GM19372 (cell line): ENCODE data around the gene GMFB.

Source experiments
- ATAC-seq: cut with Tn5 transposase; IDR thresholded peaks from one replicate; pipeline ENCODE4 v1.9.1; 2021; ENCODE audit warnings: mild to moderate bottlenecking, low read depth, moderate library complexity; ENCODE audit not compliant: unreplicated experiment

GMFB gene

GRCh38 chr14:54435500-54435981 lies 53.2 kb downstream of the GMFB start:
- no peak for ATAC-seq

- ATAC-seq, result no peak
These were observed 60.3 kb downstream of the GMFB start for GRCh38 chr14:54428527-54428926.

- no peak for ATAC-seq
These were observed 60.9 kb downstream of the GMFB start for GRCh38 chr14:54427871-54428270.

DNA sequence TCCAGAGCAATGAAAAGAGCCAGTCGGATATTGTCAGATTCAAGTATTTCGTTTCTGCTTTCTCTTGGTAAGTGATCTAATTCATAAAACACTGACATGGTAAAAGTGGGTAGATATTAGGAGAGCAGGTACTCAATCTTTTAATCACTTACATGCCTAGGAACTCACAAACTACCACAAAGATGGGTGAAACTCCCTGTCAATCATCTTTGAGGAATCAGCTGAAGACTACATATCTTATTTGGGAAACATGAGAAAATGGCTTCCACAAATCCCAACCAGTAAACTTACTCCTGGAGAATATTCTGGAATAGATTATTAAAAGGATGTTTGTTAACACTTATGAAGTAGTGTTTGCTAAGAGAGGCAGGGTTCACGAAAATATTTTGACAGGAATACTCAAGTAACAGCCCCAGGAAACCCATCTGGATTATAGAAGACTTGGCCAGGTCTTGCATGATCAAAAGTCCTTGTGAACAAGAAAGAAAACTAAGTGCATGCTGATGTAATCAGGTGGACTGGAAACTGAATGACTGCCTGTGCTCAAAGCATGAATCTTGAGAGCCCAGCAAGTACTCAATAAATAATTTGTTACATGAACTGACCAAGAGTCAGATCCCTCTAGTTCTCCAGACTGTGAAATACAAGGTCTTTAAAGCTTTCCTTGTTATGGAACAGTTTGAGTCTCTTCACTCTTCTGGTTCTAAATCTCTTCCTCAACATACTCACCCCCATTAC lies 63.1 kb downstream of the GMFB start:
- no peak for ATAC-seq

- ATAC-seq, result no peak
These were observed 63.7 kb downstream of the GMFB start for GRCh38 chr14:54425068-54425467.
